ENCODE measurements around the gene FPGS. TPM values are rescaled to one million over a fixed set of nuclear protein-coding genes. Genes with fewer than 3 reads are reported as not detected.
A peak's percentile ranks its signal among the peaks of the same experiment; 100 is the strongest.

Gene FPGS
- total and polyA plus RNA-seq, 8 donors, result 29.1 to 235 (median 70.4) TPM

DNA sequence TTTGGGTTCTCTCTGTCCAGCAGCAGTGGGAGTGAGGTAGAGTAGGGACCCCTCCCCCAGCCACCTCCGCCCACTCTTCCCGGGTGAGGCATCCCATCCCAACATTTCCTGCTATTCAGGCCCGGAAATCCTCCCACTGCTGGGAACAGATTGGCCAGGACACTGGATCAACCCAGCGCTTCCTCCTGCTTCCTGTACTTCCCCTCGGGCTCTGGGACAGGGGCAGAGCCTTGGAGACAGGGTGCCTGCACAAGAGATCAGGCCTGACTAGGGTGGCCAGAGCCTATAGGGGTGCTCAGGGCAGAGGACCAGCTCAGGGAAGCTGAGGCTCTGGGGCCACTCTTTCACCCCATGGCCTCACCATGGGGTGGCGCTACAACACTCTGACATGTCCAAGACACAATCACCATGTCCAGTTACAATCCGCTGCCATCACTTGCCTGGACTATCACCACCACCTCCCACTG, 38.7 kb upstream of the FPGS start:
- Histone ChIP-seq H3K4me1 (peaks cover 0 to 34% (median 14%) of the 10 kb centered on the region in 4 donors), H3K27me3 (peaks cover 0 to 36% (median 0%) of the 10 kb centered on the region in 3 donors), H3K9me3 (no peaks in the 10 kb centered on the region), H3K27ac (peak overlapping the region; percentile 11 to 68 (median 60)), H3K4me3 (no peak overlapping the region), H3K36me3 (no peaks in the 10 kb centered on the region)
- intact Hi-C loops (cut with DNase I; ENCODE audit: low total_unique reads), result no loop called here
- peak; percentile 59 to 68 for DNase-seq
- 41 to 55% (median 49%) methylated on average over 7 of the region's 7 CpGs for WGBS, 5 donors
- TF ChIP-seq, protein P1, sequence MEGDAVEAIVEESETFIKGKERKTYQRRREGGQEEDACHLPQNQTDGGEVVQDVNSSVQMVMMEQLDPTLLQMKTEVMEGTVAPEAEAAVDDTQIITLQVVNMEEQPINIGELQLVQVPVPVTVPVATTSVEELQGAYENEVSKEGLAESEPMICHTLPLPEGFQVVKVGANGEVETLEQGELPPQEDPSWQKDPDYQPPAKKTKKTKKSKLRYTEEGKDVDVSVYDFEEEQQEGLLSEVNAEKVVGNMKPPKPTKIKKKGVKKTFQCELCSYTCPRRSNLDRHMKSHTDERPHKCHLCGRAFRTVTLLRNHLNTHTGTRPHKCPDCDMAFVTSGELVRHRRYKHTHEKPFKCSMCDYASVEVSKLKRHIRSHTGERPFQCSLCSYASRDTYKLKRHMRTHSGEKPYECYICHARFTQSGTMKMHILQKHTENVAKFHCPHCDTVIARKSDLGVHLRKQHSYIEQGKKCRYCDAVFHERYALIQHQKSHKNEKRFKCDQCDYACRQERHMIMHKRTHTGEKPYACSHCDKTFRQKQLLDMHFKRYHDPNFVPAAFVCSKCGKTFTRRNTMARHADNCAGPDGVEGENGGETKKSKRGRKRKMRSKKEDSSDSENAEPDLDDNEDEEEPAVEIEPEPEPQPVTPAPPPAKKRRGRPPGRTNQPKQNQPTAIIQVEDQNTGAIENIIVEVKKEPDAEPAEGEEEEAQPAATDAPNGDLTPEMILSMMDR (IDR thresholded peaks at IDR 0.05), result peak in 3 of 7 experiments; percentile 9 to 45 (median 14)
- peak in 2 of 3 donors; percentile 58 to 63 for TF ChIP-seq POLR2AphosphoS5 (IDR thresholded peaks at IDR 0.05)
- peak; percentile 69 for TF ChIP-seq EP300 (IDR thresholded peaks at IDR 0.05)
- TF ChIP-seq POLR2A (IDR thresholded peaks at IDR 0.05), result no peak

DNA sequence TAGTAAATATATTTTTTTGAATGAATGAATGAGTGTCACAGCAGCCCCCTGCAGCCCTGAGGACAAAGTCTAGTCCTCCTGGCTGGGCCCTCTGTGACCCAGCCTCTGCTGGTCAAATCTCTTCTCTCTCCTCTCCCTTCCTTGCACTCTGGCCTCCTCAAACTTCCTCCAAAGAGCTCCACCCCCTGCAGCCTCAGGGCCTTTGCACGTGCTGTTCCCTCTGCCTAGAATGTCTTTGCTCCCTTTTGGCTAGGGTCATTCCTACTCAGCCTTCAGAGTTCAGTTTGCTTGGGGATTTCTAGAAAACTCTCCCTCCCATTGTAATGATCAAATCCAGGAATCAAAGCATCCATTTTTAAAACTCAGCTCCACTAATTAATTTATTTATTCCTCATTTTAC, 37.3 kb upstream of the FPGS start:
- 79 to 90% (median 88%) methylated on average over 1 of the region's 1 CpG for WGBS, 5 donors
- TF ChIP-seq POLR2A (IDR thresholded peaks at IDR 0.05) (no peak), POLR2AphosphoS5 (IDR thresholded peaks at IDR 0.05) (no peak), EP300 (IDR thresholded peaks at IDR 0.05) (no peak)
- TF ChIP-seq, protein P1 (IDR thresholded peaks at IDR 0.05), result no peak
- H3K27ac ChIP-seq, result peak overlapping the region in 2 of 5 donors; percentile 24 to 55

DNA sequence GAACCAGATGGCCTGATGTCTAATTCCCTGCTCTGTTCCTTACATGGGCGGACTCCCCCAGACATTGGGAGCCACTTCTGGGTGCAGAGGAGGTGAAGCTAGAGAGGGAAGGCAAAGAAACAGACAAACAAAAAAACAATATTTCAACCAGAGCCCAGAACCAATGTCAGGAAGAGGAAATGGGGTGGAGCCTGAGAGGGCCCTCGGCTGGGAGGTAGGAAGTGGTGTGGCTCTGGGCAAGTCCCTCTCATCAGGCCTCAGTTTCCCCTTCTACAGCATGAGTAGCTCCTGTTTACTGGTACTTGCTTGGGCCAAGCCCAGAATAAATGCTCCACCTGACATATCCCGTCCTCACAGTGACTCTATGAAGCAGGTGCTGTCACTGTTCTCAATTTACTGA, 35.3 kb upstream of the FPGS start:
- no peak overlapping the region for H3K4me3 ChIP-seq
- DNase-seq, result no peak
- TF ChIP-seq POLR2A (IDR thresholded peaks at IDR 0.05) (no peak), EP300 (IDR thresholded peaks at IDR 0.05) (no peak), POLR2AphosphoS5 (IDR thresholded peaks at IDR 0.05) (no peak)
- TF ChIP-seq, protein P1 (IDR thresholded peaks at IDR 0.05), result no peak
- peaks cover 13 to 51% (median 33%) of the 10 kb centered on the region in 4 donors for H3K4me1 ChIP-seq
- H3K27ac ChIP-seq, result peak overlapping the region; percentile 39 to 82 (median 65)
- H3K27me3 ChIP-seq, result peaks cover 0 to 25% (median 0%) of the 10 kb centered on the region in 3 donors
- 58 to 74% (median 67%) methylated on average over 3 of the region's 3 CpGs for WGBS, 5 donors
- H3K36me3 ChIP-seq, result no peaks in the 10 kb centered on the region
- intact Hi-C loops (cut with DNase I; ENCODE audit: low total_unique reads), result no loop called here
- no peaks in the 10 kb centered on the region for H3K9me3 ChIP-seq

More for the DNA sequence above, 37.3 kb upstream of the FPGS start:
- peaks cover 8 to 44% (median 23%) of the 10 kb centered on the region in 4 donors for H3K4me1 ChIP-seq
- no peak overlapping the region for H3K4me3 ChIP-seq
- no peaks in the 10 kb centered on the region for H3K36me3 ChIP-seq
- intact Hi-C loops (cut with DNase I; ENCODE audit: low total_unique reads), result no loop called here
- H3K27me3 ChIP-seq, result peaks cover 0 to 36% (median 0%) of the 10 kb centered on the region in 3 donors
- no peak for DNase-seq
- H3K9me3 ChIP-seq, result no peaks in the 10 kb centered on the region

DNA sequence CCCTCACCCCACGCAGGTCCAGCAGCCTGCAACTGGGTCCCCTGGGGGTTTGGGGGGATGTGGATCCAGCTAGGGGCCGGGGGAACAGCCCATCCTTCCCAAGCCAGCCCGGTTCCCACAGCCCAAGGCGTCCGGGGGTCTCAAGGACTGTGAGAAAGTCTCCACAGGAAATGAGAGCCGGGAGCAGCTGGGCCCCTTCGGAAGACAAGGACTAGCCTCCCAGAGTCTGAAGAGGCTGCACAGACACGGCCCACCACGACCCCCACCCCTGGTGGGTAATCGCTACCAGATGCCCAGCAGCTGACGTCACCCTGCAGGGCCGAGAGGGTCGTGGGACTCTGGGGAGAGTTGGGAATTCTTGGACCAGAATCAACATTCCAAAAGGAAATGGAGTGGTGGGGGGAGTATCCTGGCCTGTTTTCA, 34.8 kb upstream of the FPGS start:
- DNase-seq, result peak in 1 of 2 donors; percentile 83
- 28 to 58% (median 48%) methylated on average over 7 to 13 of the region's 13 CpGs for WGBS, 5 donors
- no peak for TF ChIP-seq POLR2AphosphoS5 (IDR thresholded peaks at IDR 0.05)
- TF ChIP-seq POLR2A (IDR thresholded peaks at IDR 0.05), result no peak
- no peak for TF ChIP-seq EP300 (IDR thresholded peaks at IDR 0.05)
- TF ChIP-seq, protein P1 (IDR thresholded peaks at IDR 0.05), result no peak
- no peaks in the 10 kb centered on the region for H3K36me3 ChIP-seq
- H3K4me1 ChIP-seq, result peaks cover 13 to 45% (median 33%) of the 10 kb centered on the region in 4 donors
- no peak overlapping the region for H3K4me3 ChIP-seq
- H3K27ac ChIP-seq, result peak overlapping the region; percentile 39 to 82 (median 65)
- H3K9me3 ChIP-seq, result no peaks in the 10 kb centered on the region
- intact Hi-C loops (cut with DNase I; ENCODE audit: low total_unique reads), result no loop called here
- H3K27me3 ChIP-seq, result peaks cover 0 to 21% (median 0%) of the 10 kb centered on the region in 3 donors

Measured in stomach (tissue), 9 donors.